GM19238 (cell line): Measurements from ENCODE around the gene CCS.
"Not testable (repeated sequence)": the region's sequence is repeated elsewhere in the genome, so short reads cannot be mapped to it uniquely, and the experiment has no call there.

Source experiments
- DNase-seq: peaks from one replicate; pipeline ENCODE4 v3.0.0; 2011; ENCODE audit warnings: low spot score; ENCODE audit not compliant: insufficient read length

The CCS gene, protein sequence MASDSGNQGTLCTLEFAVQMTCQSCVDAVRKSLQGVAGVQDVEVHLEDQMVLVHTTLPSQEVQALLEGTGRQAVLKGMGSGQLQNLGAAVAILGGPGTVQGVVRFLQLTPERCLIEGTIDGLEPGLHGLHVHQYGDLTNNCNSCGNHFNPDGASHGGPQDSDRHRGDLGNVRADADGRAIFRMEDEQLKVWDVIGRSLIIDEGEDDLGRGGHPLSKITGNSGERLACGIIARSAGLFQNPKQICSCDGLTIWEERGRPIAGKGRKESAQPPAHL

DNA sequence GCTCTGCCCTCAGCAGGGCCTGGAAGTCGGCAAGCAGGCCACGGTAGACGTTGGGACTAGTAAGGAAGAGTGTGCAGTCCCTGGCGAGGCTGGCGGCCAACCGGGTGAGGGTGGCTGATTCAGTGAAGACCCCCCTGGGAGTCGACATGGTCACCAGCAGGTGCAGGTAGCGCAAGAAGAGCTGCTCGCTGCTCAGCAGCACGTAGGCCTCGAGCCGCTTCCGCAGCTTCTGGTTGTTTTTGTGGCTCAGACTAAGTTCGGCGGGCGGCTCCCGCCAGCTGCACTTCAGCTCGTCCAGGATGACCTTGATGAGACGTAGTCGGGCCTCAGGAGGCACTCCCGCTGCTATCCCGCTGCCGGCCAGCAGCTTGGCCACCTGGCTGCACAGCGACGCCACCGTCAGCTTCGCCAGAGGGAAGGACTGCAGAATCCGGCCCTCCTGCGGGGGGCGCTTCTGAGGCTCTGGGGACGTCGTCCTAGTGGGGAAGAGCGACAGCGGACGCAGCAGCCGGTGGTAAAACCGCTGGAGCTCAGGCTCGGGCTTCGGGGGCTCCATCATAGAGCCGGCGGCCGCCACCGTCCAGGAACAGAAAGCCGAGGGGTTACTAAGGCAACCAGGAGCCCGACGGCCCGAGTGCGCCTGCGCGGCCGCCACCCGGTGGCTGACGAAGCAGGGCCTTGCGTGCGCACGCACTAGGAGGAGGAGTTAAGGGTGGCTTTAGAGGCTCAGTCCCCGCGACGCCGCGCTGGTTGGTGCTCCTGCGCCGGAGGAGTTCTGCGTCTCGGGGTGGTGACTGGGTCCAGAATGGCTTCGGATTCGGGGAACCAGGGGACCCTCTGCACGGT is at the start of gene CCS, which contains the start of gene CCDC87:
TSS of gene CCS (plus strand) at position 729 of the 846 bp plus-strand sequence. CDS start at position 806, 77 bp downstream.
TSS of gene CCDC87 (minus strand) at position 607 of the 846 bp plus-strand sequence. CDS start at position 559, 48 bp downstream.
- DNase-seq = peak; percentile 100

DNA sequence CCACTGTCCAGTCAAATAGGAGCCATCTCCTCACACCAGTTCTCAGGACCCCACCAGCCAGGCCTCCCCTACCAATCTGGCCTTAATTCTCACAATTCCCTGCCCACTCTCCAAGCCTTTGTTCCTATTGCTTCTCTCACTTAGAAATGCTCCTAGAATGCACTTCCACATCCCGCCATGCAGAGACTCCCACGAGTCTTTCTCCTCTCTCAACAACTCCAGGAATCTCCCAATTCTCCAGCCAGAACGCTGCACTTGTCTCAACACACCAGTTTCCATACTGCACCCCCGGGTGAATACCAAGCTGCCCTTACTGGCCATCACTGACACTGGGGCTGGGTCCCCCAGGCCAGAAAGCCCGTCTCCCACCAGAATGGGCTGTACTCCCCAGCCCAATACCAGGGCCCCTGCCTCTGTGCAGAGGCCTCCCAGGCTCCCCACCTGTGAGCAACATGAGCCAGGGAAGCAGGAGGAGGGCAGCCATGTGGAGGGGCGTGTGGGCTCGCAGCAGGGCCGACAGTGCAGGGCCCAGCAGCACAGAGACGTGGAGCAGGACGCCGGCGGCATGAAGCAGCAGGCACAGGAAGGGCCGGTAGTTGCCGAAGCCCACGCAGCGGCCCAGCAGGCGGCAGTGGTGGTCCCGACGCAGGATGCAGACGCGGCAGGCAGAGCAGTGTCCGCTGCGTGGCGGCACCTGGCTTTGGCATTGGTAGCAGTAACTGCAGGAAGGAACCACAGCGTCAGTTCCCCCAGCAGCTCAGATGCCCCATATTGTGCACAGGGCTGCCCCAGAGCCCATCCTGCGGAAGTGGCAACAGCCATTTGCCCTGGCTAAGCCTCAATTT is 49.5 kb upstream of the CCS start:
- peak; percentile 54 for DNase-seq

DNA sequence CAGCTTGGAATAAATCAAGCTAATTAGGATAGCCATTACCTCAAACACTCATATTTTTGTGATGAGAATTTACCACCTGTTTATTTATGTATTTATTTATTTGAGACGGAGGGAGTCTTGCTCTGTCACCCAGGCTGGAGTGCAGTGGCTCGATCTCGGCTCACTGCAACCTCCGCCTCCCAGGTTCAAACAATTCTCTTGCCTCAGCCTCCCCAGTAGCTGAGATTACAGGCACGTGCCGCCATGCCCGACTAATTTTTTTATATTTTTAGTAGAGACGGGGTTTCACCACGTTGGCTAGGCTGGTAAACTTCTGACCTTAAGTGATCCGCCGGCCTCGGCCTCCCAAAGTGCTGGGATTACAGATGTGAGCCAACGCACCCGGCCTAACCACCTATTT is 48.0 kb upstream of the CCS start:
- not testable (repeated sequence) for DNase-seq

DNA sequence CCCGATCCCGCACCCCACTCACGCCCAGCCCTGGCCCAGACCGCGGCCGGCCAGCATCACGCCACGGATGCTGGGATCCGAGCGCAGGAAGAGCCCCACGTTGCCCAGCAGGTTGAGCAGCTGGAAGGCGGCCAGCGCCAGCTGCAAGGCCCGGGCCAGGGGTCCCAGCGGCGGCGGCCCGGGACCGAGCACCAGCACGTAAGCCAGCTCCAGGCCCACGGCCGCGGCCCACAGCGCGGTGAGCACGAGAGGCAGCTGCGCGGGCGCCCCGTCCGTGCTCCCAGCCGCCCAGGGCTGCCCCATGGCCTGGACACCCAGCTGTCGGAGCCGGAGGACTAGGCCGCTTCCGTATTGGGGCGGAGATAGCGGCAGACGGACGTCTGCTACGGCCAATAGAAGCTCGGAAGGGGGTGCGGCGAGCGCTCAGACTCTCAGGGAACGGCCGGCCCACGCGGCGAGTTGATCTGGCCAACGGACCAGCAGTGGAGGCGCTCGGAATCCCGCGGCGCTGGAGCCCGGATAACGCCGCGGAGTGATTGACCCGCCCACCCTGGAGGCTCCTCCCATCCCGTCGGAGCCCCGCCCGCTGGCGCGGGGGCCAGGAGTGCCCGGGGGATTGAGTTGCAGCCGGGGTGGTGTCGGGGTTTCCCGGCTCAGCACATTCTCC is 47.2 kb upstream of the CCS start, which contains the start of gene ZDHHC24:
TSS of gene ZDHHC24 (minus strand) at position 348 of the 667 bp plus-strand sequence. CDS start at position 303, 45 bp downstream.
- DNase-seq = peak; percentile 95

DNA sequence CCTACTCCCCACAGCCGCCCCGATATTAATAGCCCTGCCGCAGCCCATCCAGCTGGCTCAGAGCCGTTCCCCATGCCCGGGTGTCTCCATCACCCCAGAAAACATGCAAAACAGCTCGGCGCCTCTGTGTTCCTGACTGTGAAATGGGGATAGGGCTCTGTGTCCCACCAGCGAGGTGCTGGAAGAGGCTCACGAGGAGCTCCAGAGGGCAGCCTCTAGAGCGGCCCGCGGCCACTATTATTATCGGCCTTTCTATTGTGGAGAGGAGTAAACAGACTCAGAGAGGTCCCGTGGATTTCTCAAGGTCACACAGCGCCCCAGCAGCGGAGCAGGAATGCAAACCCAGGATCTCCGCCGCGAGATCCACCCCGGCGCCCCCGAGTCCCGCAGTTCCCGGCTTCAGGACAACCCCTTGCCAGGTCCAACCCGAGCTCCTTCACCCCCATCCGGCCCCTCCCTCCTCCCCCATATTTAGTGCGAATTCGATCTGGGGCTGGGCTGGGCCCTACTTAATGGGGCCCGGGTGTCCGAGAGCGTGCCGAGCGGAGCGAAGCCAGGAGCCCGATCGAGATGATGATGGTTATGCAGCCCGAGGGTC is 46.5 kb upstream of the CCS start, which contains the start of gene ACTN3:
TSS of gene ACTN3 (plus strand) at position 536 of the 598 bp plus-strand sequence. CDS start at position 571, 35 bp downstream.
- no peak for DNase-seq

DNA sequence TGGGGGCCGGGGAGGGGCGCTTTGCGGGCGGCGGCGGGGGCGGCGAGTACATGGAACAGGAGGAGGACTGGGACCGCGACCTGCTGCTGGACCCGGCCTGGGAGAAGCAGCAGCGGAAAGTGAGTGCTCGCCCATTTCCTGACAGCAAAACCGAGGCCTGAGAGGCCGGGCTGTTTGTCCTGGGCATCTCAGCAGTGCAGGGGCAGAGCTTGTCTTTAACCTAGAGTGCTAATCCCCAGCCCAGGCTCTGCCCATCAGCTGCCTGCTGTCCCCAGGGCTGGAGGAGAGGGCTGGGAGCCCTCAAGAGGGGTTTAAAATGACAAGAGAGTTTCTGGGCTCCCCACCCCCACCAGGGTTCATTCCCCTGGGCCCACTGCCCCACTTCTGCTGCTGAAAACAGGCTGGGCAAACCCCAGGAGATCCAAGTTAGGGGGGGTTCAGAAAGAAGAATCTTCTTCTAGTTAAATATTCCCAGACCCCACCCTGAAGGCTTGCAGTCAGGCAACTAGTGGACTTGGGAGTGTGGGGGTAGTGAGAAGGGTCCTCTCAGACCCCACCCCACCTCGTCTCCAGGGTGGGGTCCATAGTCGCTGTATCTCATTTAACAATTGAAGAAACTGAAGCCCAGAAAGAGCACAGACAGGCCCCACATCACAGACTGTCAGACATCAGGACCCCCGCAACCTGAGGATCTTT is 45.9 kb upstream of the CCS start:
- no peak for DNase-seq

DNA sequence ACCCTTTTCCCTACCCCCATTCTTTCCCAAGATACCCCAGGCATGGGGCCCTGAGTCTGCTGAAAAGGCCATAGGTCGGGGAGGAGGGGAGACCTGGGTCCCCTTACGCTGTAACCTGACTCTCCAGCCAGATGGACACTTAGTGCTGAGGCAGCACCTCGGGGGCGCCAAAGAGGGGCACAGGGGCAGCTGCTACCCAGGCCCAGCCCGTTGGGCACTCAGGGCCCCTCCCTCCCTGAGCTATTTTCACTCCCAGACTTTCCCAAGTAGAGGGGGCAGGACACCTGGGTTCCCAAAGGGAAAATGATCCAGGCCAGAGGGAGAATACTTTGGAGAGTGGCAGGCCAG is 45.3 kb upstream of the CCS start:
- no peak for DNase-seq

DNA sequence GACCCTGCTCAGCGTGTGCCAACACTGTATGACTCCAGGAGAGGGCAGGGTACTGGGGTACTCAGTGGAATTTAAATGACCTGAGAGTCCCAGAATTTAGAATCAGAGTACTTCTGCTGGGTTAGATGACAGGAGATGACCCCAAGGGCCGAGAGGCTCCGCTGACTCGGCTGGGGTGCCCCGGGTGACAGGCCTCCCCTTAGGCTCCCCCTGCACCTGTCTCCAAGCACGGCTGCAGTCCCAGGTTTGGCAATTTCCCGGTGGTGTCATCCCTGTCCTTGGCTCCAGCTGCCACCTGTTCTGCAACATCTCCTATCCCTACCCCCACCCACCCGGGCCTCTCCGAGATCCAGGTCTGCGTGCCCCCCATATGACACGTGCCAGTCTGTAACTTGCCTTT is 44.9 kb upstream of the CCS start:
- no peak for DNase-seq

DNA sequence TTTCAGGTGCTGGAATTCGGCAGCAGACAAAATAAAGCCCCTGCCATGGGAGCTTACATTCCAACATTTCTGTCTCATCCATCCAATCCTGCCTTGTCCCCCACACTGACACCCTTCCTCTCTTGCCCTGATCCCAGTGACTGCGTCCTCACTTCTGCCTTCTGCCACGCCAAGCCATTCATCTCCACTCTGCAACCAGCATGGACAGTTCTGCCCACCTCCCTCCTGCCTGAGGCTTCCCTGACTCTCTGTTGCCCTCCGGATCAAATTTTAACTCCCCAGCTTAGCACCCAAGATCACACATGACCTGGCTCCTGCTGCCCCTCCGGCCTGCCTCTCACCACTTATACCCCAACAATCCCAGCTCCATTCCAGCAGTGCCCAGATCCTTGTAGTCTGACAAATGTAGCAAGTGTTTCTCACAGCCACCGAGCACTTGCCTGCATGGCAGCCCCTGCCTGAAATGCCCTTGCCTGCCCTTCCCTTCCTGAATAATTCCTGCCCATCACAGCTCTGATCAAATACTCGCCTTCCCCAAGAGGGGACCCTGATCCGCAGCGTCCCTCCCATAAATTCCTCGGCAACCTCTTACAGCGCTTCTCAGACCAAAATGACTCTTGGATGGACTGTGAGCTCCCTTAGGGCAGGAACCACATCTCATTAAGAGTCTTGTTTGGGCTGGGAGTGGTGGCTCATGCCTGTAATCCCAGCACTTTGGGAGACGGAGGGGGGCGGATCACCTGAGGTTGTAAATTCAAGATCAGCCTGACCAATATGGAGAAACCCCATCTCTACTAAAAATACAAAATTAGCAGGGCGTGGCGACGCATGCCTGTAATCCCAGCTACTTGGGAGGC is 44.0 kb upstream of the CCS start:
- no peak for DNase-seq

DNA sequence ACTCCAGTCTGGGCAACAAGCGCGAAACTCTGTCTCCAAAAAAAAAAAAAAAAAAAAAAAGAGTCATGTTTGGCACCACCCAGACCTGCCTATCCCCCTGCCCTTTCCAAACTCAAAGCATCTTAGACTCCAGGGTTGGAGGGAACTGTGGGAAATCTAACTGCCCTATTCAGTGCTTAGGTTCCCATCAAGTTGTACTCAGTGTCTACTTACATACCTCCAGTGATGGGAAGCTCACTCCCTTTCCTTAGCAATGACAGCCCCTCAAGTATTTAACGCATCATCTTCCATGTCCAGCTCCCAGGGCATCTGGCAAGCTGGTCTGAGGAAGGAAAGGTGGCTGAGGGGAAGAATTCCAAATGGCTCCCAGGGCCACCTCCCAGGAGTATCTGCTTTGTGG is 43.3 kb upstream of the CCS start:
- DNase-seq = no peak

DNA sequence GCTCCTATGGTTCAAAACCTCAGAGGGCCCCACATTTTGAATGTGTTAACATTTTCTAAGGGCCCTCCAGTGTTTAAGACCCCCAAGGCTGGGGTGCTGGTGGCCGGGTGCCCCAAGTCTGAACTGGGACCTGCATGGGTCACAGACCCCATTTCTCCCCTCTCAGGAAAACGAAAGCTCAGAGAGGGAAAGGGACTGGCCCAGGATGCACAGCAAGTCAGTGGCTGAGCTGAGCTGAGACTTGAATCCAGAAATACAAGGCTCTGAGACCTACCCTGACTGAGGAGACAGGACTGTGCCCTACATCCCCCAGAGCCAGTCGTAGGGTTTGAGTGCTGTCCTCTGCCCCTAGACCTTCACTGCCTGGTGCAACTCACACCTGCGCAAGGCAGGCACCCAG is 42.1 kb upstream of the CCS start:
- no peak for DNase-seq

DNA sequence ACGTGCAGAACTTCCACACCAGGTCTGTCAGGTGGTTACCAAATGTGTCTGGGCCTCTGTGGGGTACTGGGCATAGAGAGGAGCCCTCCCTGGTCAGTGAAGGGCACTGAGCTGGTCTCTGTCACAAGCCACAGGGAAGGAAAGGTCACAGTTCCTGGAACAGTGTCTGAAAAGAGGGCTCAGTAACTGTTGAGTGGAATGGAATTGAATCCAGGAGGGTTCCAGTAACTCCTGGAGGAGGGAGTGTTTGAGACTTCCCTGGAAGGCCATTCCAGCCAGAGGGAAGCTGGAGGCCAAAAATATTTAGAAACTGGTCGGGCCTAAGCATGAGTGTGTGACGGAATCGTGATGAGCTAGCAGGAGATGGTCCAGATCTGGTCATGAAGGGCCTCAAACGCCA is 38.4 kb upstream of the CCS start:
- DNase-seq = no peak

DNA sequence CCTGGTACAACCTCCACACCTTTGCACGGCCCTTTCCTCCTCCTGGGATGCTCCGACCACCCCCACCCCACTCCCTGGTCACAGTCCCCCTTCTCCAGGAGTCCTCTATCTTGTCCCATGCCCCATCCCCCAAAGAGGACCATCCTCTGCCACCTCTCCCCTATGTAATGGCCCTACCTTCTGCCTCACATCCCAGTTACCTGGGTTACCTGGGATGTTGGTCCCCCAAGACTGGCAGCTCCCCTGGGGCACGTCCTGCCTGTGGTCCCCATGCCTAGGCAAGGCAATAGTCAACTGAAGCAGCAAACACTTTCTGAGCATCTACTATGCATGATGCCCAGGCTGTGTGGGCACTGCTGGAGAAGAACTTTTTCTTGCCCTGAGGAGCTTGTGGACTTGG is 37.6 kb upstream of the CCS start:
- no peak for DNase-seq

DNA sequence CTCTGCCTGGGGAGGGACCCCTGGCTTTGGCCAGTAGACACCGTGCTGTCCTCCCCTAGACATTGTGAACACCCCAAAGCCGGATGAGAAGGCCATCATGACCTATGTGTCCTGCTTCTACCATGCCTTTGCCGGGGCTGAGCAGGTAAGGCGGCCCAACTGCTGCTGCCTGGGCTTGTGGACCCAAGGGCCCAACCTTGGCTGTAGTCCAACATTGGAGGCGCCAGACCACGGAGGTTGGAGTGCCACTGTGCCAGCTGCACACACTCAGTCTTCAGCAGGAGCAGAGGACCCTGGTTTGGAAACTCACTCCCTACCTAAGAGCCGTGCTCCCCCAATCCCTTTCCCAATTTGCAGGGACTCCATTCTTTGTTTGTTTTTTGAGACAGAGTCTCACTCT is 36.9 kb upstream of the CCS start:
- no peak for DNase-seq

DNA sequence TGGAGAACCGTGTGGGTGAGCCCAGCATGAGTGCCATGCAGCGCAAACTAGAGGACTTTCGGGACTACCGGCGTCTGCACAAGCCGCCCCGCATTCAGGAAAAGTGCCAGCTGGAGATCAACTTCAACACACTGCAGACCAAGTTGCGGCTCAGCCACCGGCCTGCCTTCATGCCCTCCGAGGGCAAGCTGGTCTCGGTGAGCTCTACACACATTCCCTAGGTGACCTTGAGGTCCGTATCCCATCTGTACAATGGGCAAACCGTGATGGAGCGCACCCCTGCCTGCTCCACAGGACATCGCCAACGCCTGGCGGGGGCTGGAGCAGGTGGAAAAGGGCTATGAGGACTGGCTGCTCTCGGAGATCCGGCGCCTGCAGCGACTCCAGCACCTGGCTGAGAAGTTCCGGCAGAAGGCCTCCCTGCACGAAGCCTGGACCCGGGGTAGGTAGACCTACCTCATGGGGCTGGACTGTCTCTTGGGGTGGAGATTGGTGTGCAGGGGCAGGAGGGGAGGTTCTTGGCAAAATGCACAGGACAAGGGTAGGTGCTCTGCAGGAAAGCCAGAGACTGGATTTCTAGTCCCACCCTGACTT is 35.2 kb upstream of the CCS start:
- DNase-seq = no peak

DNA sequence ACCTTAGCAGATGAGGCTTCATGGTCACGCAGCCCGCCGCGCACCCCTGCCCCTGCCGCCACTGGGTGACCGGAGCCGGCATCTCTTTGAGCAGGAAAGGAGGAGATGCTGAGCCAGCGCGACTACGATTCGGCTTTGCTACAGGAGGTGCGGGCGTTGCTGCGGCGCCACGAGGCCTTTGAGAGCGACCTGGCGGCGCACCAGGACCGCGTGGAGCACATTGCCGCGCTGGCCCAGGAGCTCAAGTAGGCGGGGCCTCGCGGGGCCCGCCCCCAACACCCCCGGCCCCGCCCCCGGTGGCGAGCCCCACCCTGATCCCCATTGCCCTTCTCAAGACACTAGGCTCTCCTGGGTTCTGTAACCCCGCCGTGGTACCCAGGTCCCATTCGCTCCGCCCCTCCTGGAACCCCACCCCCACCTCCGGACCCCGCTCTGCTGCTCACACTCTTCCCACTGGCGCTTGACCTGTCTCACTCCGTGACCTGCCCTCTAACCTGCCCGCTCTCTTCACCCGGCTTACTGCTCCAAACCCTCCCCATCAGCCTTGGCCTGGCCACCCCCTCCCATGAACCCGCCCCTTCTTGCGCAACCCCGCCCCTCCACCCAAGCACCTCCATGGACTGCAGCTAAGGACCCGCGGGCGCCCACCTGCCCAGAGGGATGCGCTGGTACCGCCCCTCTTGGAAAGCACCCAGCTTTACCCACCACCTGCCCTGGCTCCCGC is 33.7 kb upstream of the CCS start:
- no peak for DNase-seq

DNA sequence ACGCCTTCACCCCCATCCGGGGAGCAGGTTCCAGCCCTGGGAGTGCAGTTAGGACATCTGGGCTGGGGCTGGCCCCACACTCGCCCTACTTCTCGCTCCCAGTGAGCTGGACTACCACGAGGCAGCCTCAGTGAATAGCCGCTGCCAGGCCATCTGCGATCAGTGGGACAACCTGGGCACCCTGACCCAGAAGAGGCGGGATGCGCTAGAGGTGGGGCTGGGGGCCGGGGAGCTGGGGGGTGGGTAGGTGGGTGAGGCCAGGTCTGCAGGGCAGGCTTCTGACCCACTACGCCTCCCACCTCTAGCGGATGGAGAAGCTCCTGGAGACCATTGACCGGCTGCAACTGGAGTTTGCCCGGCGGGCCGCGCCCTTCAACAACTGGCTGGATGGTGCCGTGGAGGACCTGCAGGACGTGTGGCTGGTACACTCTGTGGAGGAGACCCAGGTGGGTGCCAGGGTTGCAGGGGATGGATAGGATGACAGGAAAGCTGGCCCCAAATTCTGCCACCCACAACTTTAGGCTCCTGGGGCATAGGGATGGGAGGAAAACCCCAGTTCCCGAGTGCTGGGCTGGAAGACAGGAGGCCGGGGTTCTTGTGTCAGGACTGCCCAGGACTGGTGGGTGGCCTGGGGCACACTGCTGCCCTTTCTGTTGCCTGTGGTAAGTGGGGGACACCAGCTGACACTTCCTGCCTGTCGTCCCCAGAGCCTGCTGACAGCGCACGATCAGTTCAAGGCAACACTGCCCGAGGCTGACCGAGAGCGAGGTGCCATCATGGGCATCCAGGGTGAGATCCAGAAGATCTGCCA is 32.9 kb upstream of the CCS start:
- no peak for DNase-seq
